Gastrocnemius medialis (tissue), 4 donors: ENCODE results near the gene PDE3B. TPM values are rescaled to one million over a fixed set of nuclear protein-coding genes. Genes with fewer than 3 reads are reported as not detected.
"Not testable (repeated sequence)": the region's sequence is repeated elsewhere in the genome, so short reads cannot be mapped to it uniquely, and the experiment has no call there.

Experiments used
- ATAC-seq, 2 donors: fragments of 150-250 bp; one replicate each; pipeline ENCODE4 v1.9.1; 2016
- DNase-seq, 2 donors: peaks; one replicate each; pipeline ENCODE4 v3.0.0-alpha.2; 2019
- H3K27ac ChIP-seq, 4 donors: fragments of 200-600 bp; sonication (generic); 1 replicate in 1 of 4; 2 replicates in 3 of 4; pipeline ENCODE4 v1.5.1; 2016 to 2018; ENCODE audit warnings: mild to moderate bottlenecking in 2 of 4, moderate library complexity in 1 of 4
- H3K27me3 ChIP-seq, 3 donors: fragments of 200-600 bp; sonication (generic) in 2 of 3; 1 replicate in 1 of 3; 2 replicates in 2 of 3; pipeline versions ENCODE4 v1.5.1 to v1.6.0; 2016 to 2019; ENCODE audit warnings: mild to moderate bottlenecking in 1 of 3, moderate library complexity in 1 of 3
- H3K36me3 ChIP-seq, 2 donors: fragments of 200-600 bp; sonication (generic) in 1 of 2; one replicate each; pipeline ENCODE4 v1.5.1; 2017 to 2018
- H3K4me1 ChIP-seq, 2 donors: fragments of 200-600 bp; sonication (generic) in 1 of 2; one replicate each; pipeline ENCODE4 v1.5.1; 2016 to 2017; ENCODE audit warnings: mild to moderate bottlenecking in 2 of 2
- H3K4me3 ChIP-seq, 4 donors: fragments of 200-600 bp; sonication (generic) in 3 of 4; 1 replicate in 1 of 4; 2 replicates in 3 of 4; pipeline ENCODE4 v1.5.1; 2016 to 2019; ENCODE audit warnings: mild to moderate bottlenecking in 2 of 4
- H3K9me3 ChIP-seq, 3 donors: fragments of 200-600 bp; sonication (generic) in 2 of 3; 1 replicate in 1 of 3; 2 replicates in 2 of 3; pipeline ENCODE4 v1.5.1; 2016 to 2019
- POLR2A ChIP-seq, 2 donors: fragments of 450-650 bp; IDR thresholded peaks; one replicate each; pipeline ENCODE4 v1.6.1; 2017; ENCODE audit warnings: antibody characterized with exemption in 2 of 2, mild to moderate bottlenecking in 2 of 2, moderate library complexity in 2 of 2
- in situ Hi-C, 4 donors: fragments of 200-750 bp; cut with MboI; loops; one replicate each; pipeline versions ENCODE4 v1.15.0 to v1.8.0; 2017; ENCODE audit warnings: low sequenced_read_pairs in 4 of 4
- intact Hi-C: fragments of 100-400 bp; cut with DNase I; formaldehyde crosslinking; loops from one replicate; pipeline ENCODE4 v1.15.1; 2023; ENCODE audit warnings: low total_unique reads
- total RNA-seq, 4 donors: library from RNA; depleted of rRNA; stranded (reverse); fragments of >200 nt; gene quantifications; one replicate each; pipeline versions ENCODE4 v1.1.0 to v1.2.3, GENCODE V29; 2016
- TF ChIP-seq, protein P1 (sequence below), 5 experiments: fragments of 450-650 bp in 3 of 5; fragments of 200-600 bp in 2 of 5; sonication (generic) in 2 of 5; IDR thresholded peaks in 4 of 5; conservative IDR thresholded peaks in 1 of 5; 1 replicate in 4 of 5; 2 replicates in 1 of 5; pipeline ENCODE4 v1.5.1; 2016 to 2019; ENCODE audit warnings: antibody characterized with exemption in 5 of 5, mild to moderate bottlenecking in 3 of 5, moderate library complexity in 3 of 5

The PDE3B gene
- total RNA-seq, 4 donors from 2014 or later, result 0.39 to 1.1 (median 0.76) TPM

DNA sequence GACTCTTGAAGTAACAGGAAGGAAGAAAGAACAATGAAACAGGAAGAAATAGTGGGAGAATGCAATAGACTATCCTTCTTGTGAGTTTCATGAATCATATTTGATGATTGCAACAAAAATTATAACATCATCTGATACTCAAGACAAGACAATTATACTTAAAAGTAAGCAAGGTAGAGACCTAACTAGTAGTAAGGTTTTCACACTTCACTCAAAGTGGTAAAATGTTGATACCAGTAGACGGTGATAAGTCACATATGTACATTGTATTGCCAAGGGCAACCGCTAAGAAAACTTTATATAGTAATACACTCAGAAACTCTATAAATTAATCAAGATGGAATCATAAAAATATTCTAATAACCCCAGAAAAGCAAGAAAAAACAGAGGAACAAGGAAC, 140.6 kb downstream of the PDE3B start:
- no peaks in the 10 kb centered on the region for H3K36me3 ChIP-seq
- TF ChIP-seq, protein P1, sequence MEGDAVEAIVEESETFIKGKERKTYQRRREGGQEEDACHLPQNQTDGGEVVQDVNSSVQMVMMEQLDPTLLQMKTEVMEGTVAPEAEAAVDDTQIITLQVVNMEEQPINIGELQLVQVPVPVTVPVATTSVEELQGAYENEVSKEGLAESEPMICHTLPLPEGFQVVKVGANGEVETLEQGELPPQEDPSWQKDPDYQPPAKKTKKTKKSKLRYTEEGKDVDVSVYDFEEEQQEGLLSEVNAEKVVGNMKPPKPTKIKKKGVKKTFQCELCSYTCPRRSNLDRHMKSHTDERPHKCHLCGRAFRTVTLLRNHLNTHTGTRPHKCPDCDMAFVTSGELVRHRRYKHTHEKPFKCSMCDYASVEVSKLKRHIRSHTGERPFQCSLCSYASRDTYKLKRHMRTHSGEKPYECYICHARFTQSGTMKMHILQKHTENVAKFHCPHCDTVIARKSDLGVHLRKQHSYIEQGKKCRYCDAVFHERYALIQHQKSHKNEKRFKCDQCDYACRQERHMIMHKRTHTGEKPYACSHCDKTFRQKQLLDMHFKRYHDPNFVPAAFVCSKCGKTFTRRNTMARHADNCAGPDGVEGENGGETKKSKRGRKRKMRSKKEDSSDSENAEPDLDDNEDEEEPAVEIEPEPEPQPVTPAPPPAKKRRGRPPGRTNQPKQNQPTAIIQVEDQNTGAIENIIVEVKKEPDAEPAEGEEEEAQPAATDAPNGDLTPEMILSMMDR (IDR thresholded peaks at IDR 0.05 in 4 of 5, conservative IDR thresholded peaks at IDR 0.05 in 1 of 5), result no peak
- TF ChIP-seq POLR2A (IDR thresholded peaks at IDR 0.05), result no peak
- no peaks in the 10 kb centered on the region for H3K27me3 ChIP-seq
- H3K9me3 ChIP-seq, result no peaks in the 10 kb centered on the region
- H3K4me3 ChIP-seq, result no peak overlapping the region
- DNase-seq, result no peak
- no peak for ATAC-seq
- intact Hi-C loops, result no loop called here
- in situ Hi-C loops, result loop anchor here in 3 of 4 donors (25.0 kb wide), 1 partner anchor 128 kb away; no protein-coding TSS in a partner anchor
- H3K4me1 ChIP-seq, result no peaks in the 10 kb centered on the region
- H3K27ac ChIP-seq, result no peak overlapping the region

DNA sequence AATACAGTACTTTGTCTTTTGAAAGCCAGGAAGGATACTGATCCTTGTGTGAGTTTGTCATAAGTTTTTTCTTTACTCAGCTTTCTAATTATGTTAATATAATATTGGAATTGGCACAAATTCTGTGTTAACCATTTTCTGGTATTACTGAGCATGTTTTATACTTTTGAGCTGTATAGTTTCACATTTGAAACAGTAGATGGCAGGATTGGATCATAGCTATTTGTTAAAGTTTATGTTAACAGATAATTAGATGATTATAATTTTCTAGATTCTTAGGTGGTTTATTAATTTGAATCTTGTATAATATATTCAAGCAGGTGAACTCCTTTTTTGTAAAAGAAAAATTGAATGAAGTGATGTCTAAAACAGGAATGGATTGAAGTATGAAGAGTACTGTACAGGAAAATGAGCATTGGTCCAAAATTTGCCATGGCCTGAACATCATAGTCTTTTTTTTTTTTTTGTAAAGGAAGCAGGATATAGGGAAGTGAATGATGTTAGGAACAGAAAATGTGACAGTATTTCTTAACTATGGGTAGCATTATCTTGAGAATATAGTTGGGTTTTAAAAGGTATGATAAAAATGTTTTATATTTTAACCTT, 146.4 kb downstream of the PDE3B start:
- DNase-seq, result no peak
- Histone ChIP-seq H3K9me3 (no peaks in the 10 kb centered on the region), H3K4me1 (no peaks in the 10 kb centered on the region), H3K27ac (no peak overlapping the region), H3K27me3 (no peaks in the 10 kb centered on the region), H3K4me3 (no peak overlapping the region), H3K36me3 (no peaks in the 10 kb centered on the region)
- in situ Hi-C loops, result loop anchor here in 3 of 4 donors (25.0 kb wide), 1 partner anchor 122 kb away; no protein-coding TSS in a partner anchor
- intact Hi-C loops, result loop anchor here (2.0 kb wide), 1 partner anchor 117 kb away; no protein-coding TSS in a partner anchor
- no peak for TF ChIP-seq POLR2A (IDR thresholded peaks at IDR 0.05)
- TF ChIP-seq, protein P1 (IDR thresholded peaks at IDR 0.05 in 4 of 5, conservative IDR thresholded peaks at IDR 0.05 in 1 of 5), result peak in 3 of 5 experiments; percentile 19 to 50 (median 24)
- no peak for ATAC-seq

DNA sequence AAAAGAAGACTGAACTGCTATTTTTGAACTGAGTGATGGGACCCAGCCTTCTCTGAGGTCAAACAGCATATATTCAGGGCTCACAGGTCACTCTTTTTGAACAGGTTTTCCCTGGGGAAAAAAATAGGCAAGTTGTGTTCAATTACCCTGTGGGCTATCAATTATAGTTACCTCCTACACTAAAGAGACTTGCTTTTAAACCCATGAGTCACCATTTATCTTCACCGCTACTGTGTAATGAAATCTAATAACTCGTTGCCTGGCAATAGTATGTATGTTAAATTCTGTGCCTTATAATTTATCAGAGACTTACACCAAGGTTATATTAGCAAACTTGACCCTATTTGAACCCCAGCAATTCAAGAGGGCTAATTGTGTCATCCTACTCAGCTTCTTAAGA, 149.9 kb downstream of the PDE3B start:
- intact Hi-C loops (no loop called here), in situ Hi-C loops (loop anchor here in 3 of 4 donors (25.0 kb wide), 1 partner anchor 119 kb away; no protein-coding TSS in a partner anchor)
- H3K4me3 ChIP-seq, result no peak overlapping the region

DNA sequence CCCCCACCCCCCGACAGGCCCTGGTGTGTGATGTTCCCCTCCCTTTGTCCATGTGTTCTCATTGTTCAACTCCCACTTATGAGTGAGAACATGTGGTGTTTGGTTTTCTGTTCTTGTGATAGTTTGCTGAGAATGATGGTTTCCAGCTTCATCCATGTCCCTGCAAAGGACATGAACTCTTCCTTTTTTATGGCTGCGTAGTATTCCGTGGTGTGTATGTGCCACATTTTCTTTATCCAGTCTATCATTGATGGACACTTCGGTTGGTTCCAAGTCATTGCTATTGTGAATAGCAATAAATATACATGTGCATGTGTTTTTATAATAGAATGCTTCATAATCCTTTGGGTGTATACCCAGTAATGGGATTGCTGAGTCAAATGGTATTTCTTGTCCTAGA, 152.4 kb downstream of the PDE3B start:
- H3K27ac ChIP-seq, ATAC-seq, DNase-seq, H3K4me1 ChIP-seq, H3K36me3 ChIP-seq, intact Hi-C loops, H3K4me3 ChIP-seq, H3K27me3 ChIP-seq, H3K9me3 ChIP-seq: not testable (repeated sequence)
- in situ Hi-C loops, result loop anchor here in 3 of 4 donors (25.0 kb wide), 1 partner anchor 116 kb away; no protein-coding TSS in a partner anchor

More for the DNA sequence above, 149.9 kb downstream of the PDE3B start:
- no peak for DNase-seq
- no peak for ATAC-seq
- H3K4me1 ChIP-seq, result no peaks in the 10 kb centered on the region
- no peaks in the 10 kb centered on the region for H3K9me3 ChIP-seq
- TF ChIP-seq POLR2A (IDR thresholded peaks at IDR 0.05), result no peak
- TF ChIP-seq, protein P1 (IDR thresholded peaks at IDR 0.05 in 4 of 5, conservative IDR thresholded peaks at IDR 0.05 in 1 of 5), result no peak
- H3K27me3 ChIP-seq, result no peaks in the 10 kb centered on the region
- H3K27ac ChIP-seq, result no peak overlapping the region
- H3K36me3 ChIP-seq, result no peaks in the 10 kb centered on the region

DNA sequence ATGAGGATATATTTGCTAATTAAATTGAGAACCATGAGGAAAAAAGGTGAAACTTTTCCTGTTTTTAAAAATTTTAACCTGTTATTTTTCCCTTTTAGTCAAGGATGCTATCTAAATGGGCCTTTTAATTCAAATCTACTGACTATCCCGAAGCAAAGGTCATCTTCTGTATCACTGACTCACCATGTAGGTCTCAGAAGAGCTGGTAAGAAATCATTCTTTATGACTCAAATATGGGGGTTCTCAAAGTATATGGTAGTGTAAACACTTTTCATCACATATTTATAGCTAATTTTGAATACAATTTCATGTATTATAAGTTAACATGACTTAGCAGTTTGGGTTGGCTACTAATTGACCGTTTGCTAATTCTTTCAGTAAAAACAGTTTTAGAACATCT, 160.2 kb downstream of the PDE3B start:
- Histone ChIP-seq H3K9me3 (no peaks in the 10 kb centered on the region), H3K4me1 (no peaks in the 10 kb centered on the region), H3K27ac (no peak overlapping the region), H3K27me3 (no peaks in the 10 kb centered on the region), H3K36me3 (no peaks in the 10 kb centered on the region), H3K4me3 (no peak overlapping the region)
- no peak for DNase-seq
- ATAC-seq, result no peak
- in situ Hi-C loops (no loop called here), intact Hi-C loops (no loop called here)
- TF ChIP-seq, protein P1 (IDR thresholded peaks at IDR 0.05 in 4 of 5, conservative IDR thresholded peaks at IDR 0.05 in 1 of 5), result no peak
- no peak for TF ChIP-seq POLR2A (IDR thresholded peaks at IDR 0.05)
